WTC11 (cell line): ENCODE data around the gene POLH.

Experiments used
- PRDM15 ChIP-seq: sonication (generic); formaldehyde crosslinking; IDR thresholded peaks from 2 replicates; pipeline ENCODE4 v1.8.0; 2022; ENCODE audit warnings: missing genetic modification reagents
- ZBTB21 ChIP-seq: sonication (generic); formaldehyde crosslinking; IDR thresholded peaks from 2 replicates; pipeline ENCODE4 v1.8.1; 2023; ENCODE audit warnings: mild to moderate bottlenecking, missing genetic modification reagents, borderline replicate concordance
- TF ChIP-seq, protein P1 (sequence below): sonication (generic); formaldehyde crosslinking; IDR thresholded peaks from 2 replicates; pipeline ENCODE4 v1.8.1; 2022; ENCODE audit warnings: missing genetic modification reagents, borderline replicate concordance
- TF ChIP-seq, protein P2 (sequence below): fragments of 200-600 bp; IDR thresholded peaks from 2 replicates; pipeline ENCODE4 v1.8.0; 2022; ENCODE audit warnings: antibody characterized with exemption

DNA sequence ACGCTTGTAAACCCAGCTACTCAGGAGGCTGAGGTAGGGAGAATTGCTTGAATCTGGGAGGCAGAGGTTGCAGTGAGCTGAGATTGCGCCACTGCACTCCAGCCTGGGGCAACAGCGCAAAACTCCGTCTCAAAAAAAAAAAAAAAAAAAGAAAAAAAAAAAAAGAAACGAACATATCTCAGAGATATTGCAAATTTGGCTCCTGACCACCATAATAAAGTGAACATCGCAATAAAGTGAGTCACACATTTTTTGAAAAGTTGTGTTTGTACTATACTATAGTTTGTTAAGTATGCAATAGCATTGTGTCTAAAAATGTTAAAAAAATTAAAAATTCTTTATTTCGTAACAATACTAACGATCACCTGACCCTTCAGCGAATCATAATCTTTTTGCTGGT lies 82.2 kb downstream of the POLH start:
- TF ChIP-seq, protein P1, sequence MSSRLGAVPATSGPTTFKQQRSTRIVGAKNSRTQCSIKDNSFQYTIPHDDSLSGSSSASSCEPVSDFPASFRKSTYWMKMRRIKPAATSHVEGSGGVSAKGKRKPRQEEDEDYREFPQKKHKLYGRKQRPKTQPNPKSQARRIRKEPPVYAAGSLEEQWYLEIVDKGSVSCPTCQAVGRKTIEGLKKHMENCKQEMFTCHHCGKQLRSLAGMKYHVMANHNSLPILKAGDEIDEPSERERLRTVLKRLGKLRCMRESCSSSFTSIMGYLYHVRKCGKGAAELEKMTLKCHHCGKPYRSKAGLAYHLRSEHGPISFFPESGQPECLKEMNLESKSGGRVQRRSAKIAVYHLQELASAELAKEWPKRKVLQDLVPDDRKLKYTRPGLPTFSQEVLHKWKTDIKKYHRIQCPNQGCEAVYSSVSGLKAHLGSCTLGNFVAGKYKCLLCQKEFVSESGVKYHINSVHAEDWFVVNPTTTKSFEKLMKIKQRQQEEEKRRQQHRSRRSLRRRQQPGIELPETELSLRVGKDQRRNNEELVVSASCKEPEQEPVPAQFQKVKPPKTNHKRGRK = no peak
- TF ChIP-seq PRDM15 (CRISPR knock-in tag) = no peak
- TF ChIP-seq ZBTB21 (CRISPR knock-in tag) = no peak
- TF ChIP-seq, protein P2, sequence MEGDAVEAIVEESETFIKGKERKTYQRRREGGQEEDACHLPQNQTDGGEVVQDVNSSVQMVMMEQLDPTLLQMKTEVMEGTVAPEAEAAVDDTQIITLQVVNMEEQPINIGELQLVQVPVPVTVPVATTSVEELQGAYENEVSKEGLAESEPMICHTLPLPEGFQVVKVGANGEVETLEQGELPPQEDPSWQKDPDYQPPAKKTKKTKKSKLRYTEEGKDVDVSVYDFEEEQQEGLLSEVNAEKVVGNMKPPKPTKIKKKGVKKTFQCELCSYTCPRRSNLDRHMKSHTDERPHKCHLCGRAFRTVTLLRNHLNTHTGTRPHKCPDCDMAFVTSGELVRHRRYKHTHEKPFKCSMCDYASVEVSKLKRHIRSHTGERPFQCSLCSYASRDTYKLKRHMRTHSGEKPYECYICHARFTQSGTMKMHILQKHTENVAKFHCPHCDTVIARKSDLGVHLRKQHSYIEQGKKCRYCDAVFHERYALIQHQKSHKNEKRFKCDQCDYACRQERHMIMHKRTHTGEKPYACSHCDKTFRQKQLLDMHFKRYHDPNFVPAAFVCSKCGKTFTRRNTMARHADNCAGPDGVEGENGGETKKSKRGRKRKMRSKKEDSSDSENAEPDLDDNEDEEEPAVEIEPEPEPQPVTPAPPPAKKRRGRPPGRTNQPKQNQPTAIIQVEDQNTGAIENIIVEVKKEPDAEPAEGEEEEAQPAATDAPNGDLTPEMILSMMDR = no peak
